Keratinocyte (primary cell): ENCODE measurements around the gene USB1. TPM values are rescaled to one million over a fixed set of nuclear protein-coding genes. Genes with fewer than 3 reads are reported as not detected.

ENCODE experiments used
- DNase-seq: peaks from one replicate; pipeline ENCODE4 v3.0.0-alpha.2; 2011; ENCODE audit warnings: low read depth, missing footprints, low spot score
- FAIRE-seq: peaks from 2 replicates; lab custom pipeline; 2011; peaks lifted over from hg19 to GRCh38; lab: Jason Lieb, UNC
- H2AFZ ChIP-seq: 2 replicates; pipeline ENCODE4 v1.6.0; 2012; ENCODE audit warnings: low read length, control low read depth, inconsistent platforms; ENCODE audit not compliant: control insufficient read depth
- H3K27ac ChIP-seq: 2 replicates; pipeline ENCODE4 v1.5.1; 2011; ENCODE audit warnings: low read length; ENCODE audit not compliant: control insufficient read depth, insufficient read depth
- H3K27me3 ChIP-seq: 3 replicates; pipeline ENCODE4 v1.6.0; 2011; ENCODE audit warnings: low read length; ENCODE audit not compliant: control insufficient read depth, insufficient read depth; ENCODE audit errors: extremely low read depth
- H3K36me3 ChIP-seq, 2 experiments: 2 replicates in 1 of 2; 3 replicates in 1 of 2; pipeline ENCODE4 v1.5.1; 2011; ENCODE audit warnings: low read length in 2 of 2, mild to moderate bottlenecking in 1 of 2; ENCODE audit not compliant: control insufficient read depth in 2 of 2, insufficient read depth in 2 of 2; ENCODE audit errors: extremely low read depth in 1 of 2
- H3K4me1 ChIP-seq: 3 replicates; pipeline ENCODE4 v1.5.1; 2011; ENCODE audit warnings: low read length; ENCODE audit not compliant: control insufficient read depth, insufficient read depth; ENCODE audit errors: extremely low read depth
- H3K4me2 ChIP-seq: 3 replicates; pipeline ENCODE4 v1.6.0; 2011; ENCODE audit warnings: low read depth, low read length; ENCODE audit not compliant: control insufficient read depth, insufficient read depth; ENCODE audit errors: extremely low read depth
- H3K4me3 ChIP-seq, 3 experiments: fragments of 200-600 bp in 1 of 3; sonication (generic) in 1 of 3; 2 replicates in 2 of 3; 3 replicates in 1 of 3; pipeline ENCODE4 v1.5.1; 2011 to 2016; ENCODE audit warnings: low read length in 3 of 3, mild to moderate bottlenecking in 3 of 3, control low read depth in 2 of 3, inconsistent platforms in 1 of 3, low read depth in 1 of 3, mixed read lengths in 1 of 3, mixed run types in 1 of 3, moderate library complexity in 1 of 3; ENCODE audit not compliant: control insufficient read depth in 2 of 3, insufficient read depth in 2 of 3; ENCODE audit errors: extremely low read depth in 1 of 3
- H3K79me2 ChIP-seq: 2 replicates; pipeline ENCODE4 v1.6.0; 2012; ENCODE audit warnings: low read length; ENCODE audit not compliant: control insufficient read depth, insufficient read depth
- H3K9ac ChIP-seq: 3 replicates; pipeline ENCODE4 v1.6.0; 2011; ENCODE audit warnings: low read length; ENCODE audit not compliant: control insufficient read depth, insufficient read depth; ENCODE audit errors: extremely low read depth
- H3K9me1 ChIP-seq: 3 replicates; pipeline ENCODE4 v1.6.0; 2011; ENCODE audit warnings: low read length; ENCODE audit not compliant: control insufficient read depth, insufficient read depth; ENCODE audit errors: extremely low read depth
- H3K9me3 ChIP-seq: 2 replicates; pipeline ENCODE4 v1.5.1; 2012; ENCODE audit warnings: low read depth, low read length; ENCODE audit not compliant: control insufficient read depth
- H4K20me1 ChIP-seq: 3 replicates; pipeline ENCODE4 v1.6.0; 2011; ENCODE audit warnings: low read length; ENCODE audit not compliant: control insufficient read depth, insufficient read depth; ENCODE audit errors: extremely low read depth
- EZH2 ChIP-seq: IDR thresholded peaks from one replicate; pipeline ENCODE4 v1.6.1; 2012; ENCODE audit warnings: inconsistent platforms, mild to moderate bottlenecking, low read length, moderate library complexity
- dilution Hi-C: fragments of 300-500 bp; cut with MboI; formaldehyde crosslinking; loops from one replicate; pipeline ENCODE4 v1.7.0; 2020; ENCODE audit warnings: low sequenced_read_pairs; ENCODE audit not compliant: extremely low pct_ligation_motif_present
- polyA plus RNA-seq, 5 experiments: library from polyadenylated mRNA; depleted of rRNA in 3 of 5; stranded (reverse) in 3 of 5; stranded (forward) in 1 of 5; unstranded in 1 of 5; fragments of >200 nt; gene quantifications; 1 replicate in 1 of 5; 2 replicates in 3 of 5; 3 replicates in 1 of 5; pipeline versions ENCODE4 v1.2.1 to v1.2.3, GENCODE V29; 2011 to 2012; ENCODE audit warnings: missing spikeins in 2 of 5, low read depth in 1 of 5, low replicate concordance in 1 of 5
- TF ChIP-seq, protein P1 (sequence below), 3 experiments: IDR thresholded peaks in 1 of 3; conservative IDR thresholded peaks in 1 of 3; optimal IDR thresholded peaks in 1 of 3; 2 replicates in 2 of 3; 3 replicates in 1 of 3; pipeline versions ENCODE3 to v1.5.1; 2011; ENCODE audit warnings: low read length in 3 of 3, mild to moderate bottlenecking in 3 of 3, moderate library complexity in 2 of 3, control low read depth in 1 of 3, inconsistent platforms in 1 of 3; ENCODE audit not compliant: insufficient read depth in 2 of 3; ENCODE audit errors: extremely low read depth in 1 of 3

Gene USB1
- polyA plus RNA-seq, 1 donor (not counting 4 experiments of a cell fraction or from before 2014, with no cell fraction given), result 63.5 TPM

DNA sequence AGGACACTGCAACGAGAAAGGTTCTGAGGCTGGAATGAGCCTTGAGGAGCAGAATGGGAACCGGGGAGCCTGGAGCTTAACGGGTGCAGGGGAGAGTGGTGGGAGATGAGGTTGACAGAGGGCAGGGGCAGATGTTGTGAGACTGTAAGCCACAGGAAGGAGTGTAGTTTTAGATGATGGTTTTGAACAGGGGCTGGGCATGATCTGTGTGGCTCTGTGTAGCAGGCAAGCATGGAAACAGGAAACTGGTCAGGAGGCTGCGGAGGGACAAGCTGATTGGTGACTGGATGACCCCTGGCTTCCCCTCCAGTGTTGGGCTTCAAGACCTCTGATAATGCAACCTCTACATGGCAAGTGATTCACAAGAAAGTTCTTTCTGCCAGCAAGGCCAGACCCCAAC is 28.9 kb upstream of the USB1 start:
- Histone ChIP-seq H2AFZ (no peak overlapping the region), H3K9me3 (no peaks in the 10 kb centered on the region), H3K79me2 (no peaks in the 10 kb centered on the region), H3K9ac (no peak overlapping the region), H3K27me3 (peaks cover 5% of the 10 kb centered on the region), H3K4me3 (no peak overlapping the region), H3K27ac (no peak overlapping the region), H3K4me2 (no peak overlapping the region), H4K20me1 (no peaks in the 10 kb centered on the region), H3K4me1 (peaks cover 11% of the 10 kb centered on the region), H3K9me1 (no peaks in the 10 kb centered on the region), H3K36me3 (no peaks in the 10 kb centered on the region)
- FAIRE-seq (no peak), DNase-seq (no peak)
- TF ChIP-seq, protein P1, sequence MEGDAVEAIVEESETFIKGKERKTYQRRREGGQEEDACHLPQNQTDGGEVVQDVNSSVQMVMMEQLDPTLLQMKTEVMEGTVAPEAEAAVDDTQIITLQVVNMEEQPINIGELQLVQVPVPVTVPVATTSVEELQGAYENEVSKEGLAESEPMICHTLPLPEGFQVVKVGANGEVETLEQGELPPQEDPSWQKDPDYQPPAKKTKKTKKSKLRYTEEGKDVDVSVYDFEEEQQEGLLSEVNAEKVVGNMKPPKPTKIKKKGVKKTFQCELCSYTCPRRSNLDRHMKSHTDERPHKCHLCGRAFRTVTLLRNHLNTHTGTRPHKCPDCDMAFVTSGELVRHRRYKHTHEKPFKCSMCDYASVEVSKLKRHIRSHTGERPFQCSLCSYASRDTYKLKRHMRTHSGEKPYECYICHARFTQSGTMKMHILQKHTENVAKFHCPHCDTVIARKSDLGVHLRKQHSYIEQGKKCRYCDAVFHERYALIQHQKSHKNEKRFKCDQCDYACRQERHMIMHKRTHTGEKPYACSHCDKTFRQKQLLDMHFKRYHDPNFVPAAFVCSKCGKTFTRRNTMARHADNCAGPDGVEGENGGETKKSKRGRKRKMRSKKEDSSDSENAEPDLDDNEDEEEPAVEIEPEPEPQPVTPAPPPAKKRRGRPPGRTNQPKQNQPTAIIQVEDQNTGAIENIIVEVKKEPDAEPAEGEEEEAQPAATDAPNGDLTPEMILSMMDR (optimal IDR thresholded peaks at IDR 0.05 in 1 of 3, IDR thresholded peaks at IDR 0.05 in 1 of 3, conservative IDR thresholded peaks at IDR 0.05 in 1 of 3; ENCODE audit: extremely low read depth in 1 of 3, insufficient read depth in 2 of 3, low read length in 3 of 3), result no peak
- no peak for TF ChIP-seq EZH2
- dilution Hi-C loops, result no loop called here

DNA sequence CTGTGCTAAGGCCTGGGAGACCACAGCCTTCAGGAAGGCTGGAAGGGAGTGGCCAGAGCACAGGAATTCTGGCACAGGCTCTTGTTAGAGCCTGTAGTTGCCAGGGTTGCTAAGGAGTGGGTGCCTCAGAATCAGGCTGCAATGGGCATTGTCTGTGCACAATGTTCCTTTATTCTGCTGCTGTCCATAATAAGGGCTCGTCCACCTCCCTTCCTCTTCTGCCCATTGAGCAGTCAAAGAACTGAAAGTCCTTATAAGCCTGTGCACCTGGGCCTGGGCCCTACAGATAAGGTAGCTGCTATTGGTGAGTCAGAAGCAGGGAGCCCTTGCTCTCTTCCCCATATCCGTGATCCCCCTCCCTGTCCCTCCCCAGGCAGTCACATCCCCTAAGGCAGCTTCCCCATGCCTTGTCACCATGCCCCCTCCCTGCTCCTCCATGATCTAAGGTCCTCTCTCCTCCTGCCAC is 24.8 kb upstream of the USB1 start:
- Histone ChIP-seq H3K27ac (no peak overlapping the region), H3K79me2 (no peaks in the 10 kb centered on the region), H2AFZ (peak overlapping the region; percentile 82), H3K9me3 (no peaks in the 10 kb centered on the region), H3K27me3 (no peaks in the 10 kb centered on the region), H4K20me1 (no peaks in the 10 kb centered on the region), H3K9ac (peak overlapping the region; percentile 3), H3K36me3 (no peaks in the 10 kb centered on the region), H3K9me1 (no peaks in the 10 kb centered on the region), H3K4me3 (no peak overlapping the region), H3K4me1 (peaks cover 11% of the 10 kb centered on the region), H3K4me2 (peak overlapping the region; percentile 27)
- FAIRE-seq, result peak; percentile 52
- dilution Hi-C loops, result no loop called here
- DNase-seq, result no peak
- TF ChIP-seq, protein P1 (optimal IDR thresholded peaks at IDR 0.05 in 1 of 3, IDR thresholded peaks at IDR 0.05 in 1 of 3, conservative IDR thresholded peaks at IDR 0.05 in 1 of 3; ENCODE audit: extremely low read depth in 1 of 3, insufficient read depth in 2 of 3, low read length in 3 of 3), result no peak
- TF ChIP-seq EZH2, result no peak
